ENCODE results near the gene PARP15.

GRCh38 chr3:122636697-122637096, 59.2 kb downstream of the PARP15 start:
- TF ChIP-seq CTCF (conservative IDR thresholded peaks at IDR 0.05; ENCODE audit: low read depth in 2 of 2) (no peak), CREB1 (CRISPR knock-in tag; IDR thresholded peaks at IDR 0.05; ENCODE audit: low read depth) (no peak), ZNF331 (CRISPR knock-in tag; IDR thresholded peaks at IDR 0.05; ENCODE audit: low read depth) (no peak), POLR2AphosphoS5 (IDR thresholded peaks at IDR 0.05; ENCODE audit: low read depth) (no peak), NANOG (IDR thresholded peaks at IDR 0.05; ENCODE audit: borderline replicate concordance) (no peak), EZH2phosphoT487 (IDR thresholded peaks at IDR 0.05; ENCODE audit: unreplicated experiment) (no peak), EZH2 (IDR thresholded peaks at IDR 0.05; ENCODE audit: low read depth, unreplicated experiment) (no peak)
- TF ChIP-seq, protein P1, sequence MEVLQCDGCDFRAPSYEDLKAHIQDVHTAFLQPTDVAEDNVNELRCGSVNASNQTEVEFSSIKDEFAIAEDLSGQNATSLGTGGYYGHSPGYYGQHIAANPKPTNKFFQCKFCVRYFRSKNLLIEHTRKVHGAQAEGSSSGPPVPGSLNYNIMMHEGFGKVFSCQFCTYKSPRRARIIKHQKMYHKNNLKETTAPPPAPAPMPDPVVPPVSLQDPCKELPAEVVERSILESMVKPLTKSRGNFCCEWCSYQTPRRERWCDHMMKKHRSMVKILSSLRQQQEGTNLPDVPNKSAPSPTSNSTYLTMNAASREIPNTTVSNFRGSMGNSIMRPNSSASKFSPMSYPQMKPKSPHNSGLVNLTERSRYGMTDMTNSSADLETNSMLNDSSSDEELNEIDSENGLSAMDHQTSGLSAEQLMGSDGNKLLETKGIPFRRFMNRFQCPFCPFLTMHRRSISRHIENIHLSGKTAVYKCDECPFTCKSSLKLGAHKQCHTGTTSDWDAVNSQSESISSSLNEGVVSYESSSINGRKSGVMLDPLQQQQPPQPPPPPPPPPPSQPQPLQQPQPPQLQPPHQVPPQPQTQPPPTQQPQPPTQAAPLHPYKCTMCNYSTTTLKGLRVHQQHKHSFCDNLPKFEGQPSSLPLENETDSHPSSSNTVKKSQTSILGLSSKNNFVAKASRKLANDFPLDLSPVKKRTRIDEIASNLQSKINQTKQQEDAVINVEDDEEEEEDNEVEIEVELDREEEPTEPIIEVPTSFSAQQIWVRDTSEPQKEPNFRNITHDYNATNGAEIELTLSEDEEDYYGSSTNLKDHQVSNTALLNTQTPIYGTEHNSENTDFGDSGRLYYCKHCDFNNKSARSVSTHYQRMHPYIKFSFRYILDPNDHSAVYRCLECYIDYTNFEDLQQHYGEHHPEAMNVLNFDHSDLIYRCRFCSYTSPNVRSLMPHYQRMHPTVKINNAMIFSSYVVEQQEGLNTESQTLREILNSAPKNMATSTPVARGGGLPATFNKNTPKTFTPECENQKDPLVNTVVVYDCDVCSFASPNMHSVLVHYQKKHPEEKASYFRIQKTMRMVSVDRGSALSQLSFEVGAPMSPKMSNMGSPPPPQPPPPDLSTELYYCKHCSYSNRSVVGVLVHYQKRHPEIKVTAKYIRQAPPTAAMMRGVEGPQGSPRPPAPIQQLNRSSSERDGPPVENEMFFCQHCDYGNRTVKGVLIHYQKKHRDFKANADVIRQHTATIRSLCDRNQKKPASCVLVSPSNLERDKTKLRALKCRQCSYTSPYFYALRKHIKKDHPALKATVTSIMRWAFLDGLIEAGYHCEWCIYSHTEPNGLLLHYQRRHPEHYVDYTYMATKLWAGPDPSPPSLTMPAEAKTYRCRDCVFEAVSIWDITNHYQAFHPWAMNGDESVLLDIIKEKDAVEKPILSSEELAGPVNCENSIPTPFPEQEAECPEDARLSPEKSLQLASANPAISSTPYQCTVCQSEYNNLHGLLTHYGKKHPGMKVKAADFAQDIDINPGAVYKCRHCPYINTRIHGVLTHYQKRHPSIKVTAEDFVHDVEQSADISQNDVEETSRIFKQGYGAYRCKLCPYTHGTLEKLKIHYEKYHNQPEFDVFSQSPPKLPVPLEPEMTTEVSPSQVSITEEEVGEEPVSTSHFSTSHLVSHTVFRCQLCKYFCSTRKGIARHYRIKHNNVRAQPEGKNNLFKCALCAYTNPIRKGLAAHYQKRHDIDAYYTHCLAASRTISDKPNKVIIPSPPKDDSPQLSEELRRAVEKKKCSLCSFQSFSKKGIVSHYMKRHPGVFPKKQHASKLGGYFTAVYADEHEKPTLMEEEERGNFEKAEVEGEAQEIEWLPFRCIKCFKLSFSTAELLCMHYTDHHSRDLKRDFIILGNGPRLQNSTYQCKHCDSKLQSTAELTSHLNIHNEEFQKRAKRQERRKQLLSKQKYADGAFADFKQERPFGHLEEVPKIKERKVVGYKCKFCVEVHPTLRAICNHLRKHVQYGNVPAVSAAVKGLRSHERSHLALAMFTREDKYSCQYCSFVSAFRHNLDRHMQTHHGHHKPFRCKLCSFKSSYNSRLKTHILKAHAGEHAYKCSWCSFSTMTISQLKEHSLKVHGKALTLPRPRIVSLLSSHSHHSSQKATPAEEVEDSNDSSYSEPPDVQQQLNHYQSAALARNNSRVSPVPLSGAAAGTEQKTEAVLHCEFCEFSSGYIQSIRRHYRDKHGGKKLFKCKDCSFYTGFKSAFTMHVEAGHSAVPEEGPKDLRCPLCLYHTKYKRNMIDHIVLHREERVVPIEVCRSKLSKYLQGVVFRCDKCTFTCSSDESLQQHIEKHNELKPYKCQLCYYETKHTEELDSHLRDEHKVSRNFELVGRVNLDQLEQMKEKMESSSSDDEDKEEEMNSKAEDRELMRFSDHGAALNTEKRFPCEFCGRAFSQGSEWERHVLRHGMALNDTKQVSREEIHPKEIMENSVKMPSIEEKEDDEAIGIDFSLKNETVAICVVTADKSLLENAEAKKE (CRISPR knock-in tag; IDR thresholded peaks at IDR 0.05) = no peak
